CD4-positive, CD25-positive, alpha-beta regulatory T cell (primary cell): ENCODE data around the gene CARD19. TPM values are rescaled to one million over a fixed set of nuclear protein-coding genes. Genes with fewer than 3 reads are reported as not detected.

Source experiments
- ATAC-seq, 2 donors: fragments of 150-1000 bp; cut with Tn5 transposase; one replicate each; pipeline ENCODE4 v1.10.0; 2021; ENCODE audit warnings: low read depth in 2 of 2, moderate number of reproducible peaks in 2 of 2, moderate library complexity in 1 of 2
- DNase-seq, 3 donors: peaks; one replicate each; pipeline versions ENCODE4 v3.0.0 to v3.0.0-alpha.2; 2012 to 2022; ENCODE audit warnings: mixed read lengths in 1 of 3
- H3K27ac ChIP-seq: one replicate; pipeline ENCODE4 v1.7.0; 2013; ENCODE audit warnings: mild to moderate bottlenecking, low read length; ENCODE audit not compliant: insufficient read depth, poor library complexity, severe bottlenecking
- H3K27me3 ChIP-seq: one replicate; pipeline ENCODE4 v1.7.0; 2013; ENCODE audit warnings: low read length; ENCODE audit not compliant: control insufficient read depth, insufficient read depth
- H3K36me3 ChIP-seq: one replicate; pipeline ENCODE4 v1.7.0; 2013; ENCODE audit warnings: mild to moderate bottlenecking, low read length, moderate library complexity; ENCODE audit not compliant: control insufficient read depth, insufficient read depth
- H3K4me1 ChIP-seq: 2 replicates; pipeline ENCODE4 v1.7.0; 2013; ENCODE audit warnings: mild to moderate bottlenecking, low read length; ENCODE audit not compliant: insufficient read depth, control insufficient read depth, poor library complexity, severe bottlenecking
- H3K4me3 ChIP-seq: one replicate; pipeline ENCODE4 v1.7.0; 2013; ENCODE audit warnings: low read depth, mild to moderate bottlenecking, low read length, moderate library complexity
- H3K9me3 ChIP-seq, 2 experiments: 1 replicate in 1 of 2; 2 replicates in 1 of 2; pipeline ENCODE4 v1.7.0; 2013; ENCODE audit warnings: low read length in 2 of 2, mild to moderate bottlenecking in 1 of 2, moderate library complexity in 1 of 2; ENCODE audit not compliant: control insufficient read depth in 2 of 2
- H3K27ac Mint-ChIP-seq, 3 donors: one replicate each; pipeline ENCODE4 v1.8.0; 2020 to 2022; ENCODE audit warnings: mild to moderate bottlenecking in 3 of 3, mixed read lengths in 3 of 3, moderate library complexity in 2 of 3
- H3K27me3 Mint-ChIP-seq: one replicate; pipeline ENCODE4 v1.8.0; 2022; ENCODE audit warnings: mild to moderate bottlenecking, mixed read lengths
- H3K36me3 Mint-ChIP-seq: one replicate; pipeline ENCODE4 v1.8.0; 2020; ENCODE audit warnings: mixed read lengths
- H3K4me1 Mint-ChIP-seq, 4 donors: one replicate each; pipeline ENCODE4 v1.8.0; 2020 to 2022; ENCODE audit warnings: mixed read lengths in 4 of 4, mild to moderate bottlenecking in 1 of 4
- H3K4me3 Mint-ChIP-seq, 4 donors: one replicate each; pipeline ENCODE4 v1.8.0; 2020 to 2022; ENCODE audit warnings: mild to moderate bottlenecking in 4 of 4, mixed read lengths in 4 of 4, moderate library complexity in 3 of 4
- H3K9me3 Mint-ChIP-seq, 7 donors: one replicate each; pipeline ENCODE4 v1.8.0; 2020 to 2022; ENCODE audit warnings: mixed read lengths in 7 of 7, mild to moderate bottlenecking in 3 of 7, moderate library complexity in 2 of 7
- polyA plus RNA-seq, 4 donors: library from polyadenylated mRNA; unstranded; fragments of 300-500 nt; fragmentation: Illumina TruSeq; gene quantifications; one replicate each; pipeline ENCODE4 v1.2.3, GENCODE V29; 2021
- total RNA-seq: library from RNA; stranded (reverse); gene quantifications from one replicate; pipeline ENCODE4 v1.2.3, GENCODE V29; 2022

Gene CARD19
- total and polyA plus RNA-seq, 5 donors from 2014 or later = 60.0 to 89.1 (median 72.6) TPM

DNA sequence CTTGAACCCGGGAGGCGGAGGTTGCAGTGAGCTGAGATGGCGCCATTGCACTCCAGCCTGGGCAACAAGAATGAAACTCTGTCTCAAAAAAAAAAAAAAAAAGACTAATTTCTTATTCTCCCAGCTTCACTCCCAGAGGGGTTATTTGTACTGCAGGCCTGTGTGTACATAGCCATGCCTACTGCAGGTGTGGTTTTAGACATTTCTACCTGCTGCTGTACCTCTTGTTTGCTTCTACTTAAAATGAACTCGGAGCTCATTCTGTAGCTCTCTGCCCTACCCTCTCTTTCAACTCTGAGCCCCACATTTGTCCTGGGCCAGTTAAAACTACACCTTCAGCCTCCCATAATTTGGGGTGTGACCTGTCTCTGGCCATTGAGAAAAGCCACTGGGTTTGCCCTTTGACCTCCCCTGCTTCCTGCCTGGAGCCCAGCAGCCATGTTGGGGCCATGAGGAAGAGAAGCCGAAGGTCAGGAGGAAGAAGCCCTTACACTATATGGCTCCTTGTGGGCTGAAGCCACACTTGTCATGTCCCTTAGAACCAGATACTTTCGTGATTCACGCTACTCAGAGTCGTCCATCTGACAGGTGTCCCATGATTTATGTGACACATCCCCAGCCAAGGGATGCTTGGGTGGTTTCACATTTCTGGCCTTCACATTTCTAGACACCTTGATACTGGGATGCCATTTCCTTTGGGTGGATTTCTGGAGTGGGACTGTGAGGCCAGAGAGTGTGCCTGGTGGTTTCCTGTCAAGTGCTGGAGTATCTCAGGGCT, 9.4 kb upstream of the CARD19 start:
- Mint-ChIP-seq H3K36me3 (peaks cover 41% of the 10 kb centered on the region), H3K9me3 (peaks cover 0 to 4% (median 0%) of the 10 kb centered on the region in 7 donors), H3K27ac (peak overlapping the region; percentile 58 to 91 (median 75)), H3K27me3 (no peaks in the 10 kb centered on the region), H3K4me1 (peaks cover 10 to 41% (median 21%) of the 10 kb centered on the region in 4 donors), H3K4me3 (no peak overlapping the region)
- Histone ChIP-seq H3K27me3 (no peaks in the 10 kb centered on the region), H3K4me3 (no peak overlapping the region), H3K9me3 (peaks cover 0 to 5% of the 10 kb centered on the region in 2 experiments), H3K4me1 (peaks cover 20% of the 10 kb centered on the region), H3K27ac (no peak overlapping the region), H3K36me3 (peaks cover 51% of the 10 kb centered on the region)
- ATAC-seq (no peak), DNase-seq (no peak)

GRCh38 chr9:93087971-93088655, 7.9 kb upstream of the CARD19 start:
- no peaks in the 10 kb centered on the region for H3K27me3 ChIP-seq
- H3K27me3 Mint-ChIP-seq = no peaks in the 10 kb centered on the region
- H3K9me3 Mint-ChIP-seq = peaks cover 0 to 4% (median 0%) of the 10 kb centered on the region in 7 donors
- peaks cover 36% of the 10 kb centered on the region for H3K36me3 Mint-ChIP-seq
- H3K27ac Mint-ChIP-seq = peak overlapping the region in 2 of 3 donors; percentile 52 to 85
- no peak overlapping the region for H3K27ac ChIP-seq
- no peak overlapping the region for H3K4me3 ChIP-seq
- H3K9me3 ChIP-seq = peaks cover 0 to 5% of the 10 kb centered on the region in 2 experiments
- peaks cover 10 to 46% (median 30%) of the 10 kb centered on the region in 4 donors for H3K4me1 Mint-ChIP-seq
- peaks cover 46% of the 10 kb centered on the region for H3K36me3 ChIP-seq
- DNase-seq (no peak), ATAC-seq (no peak)
- H3K4me1 ChIP-seq = peaks cover 20% of the 10 kb centered on the region
- no peak overlapping the region for H3K4me3 Mint-ChIP-seq

DNA sequence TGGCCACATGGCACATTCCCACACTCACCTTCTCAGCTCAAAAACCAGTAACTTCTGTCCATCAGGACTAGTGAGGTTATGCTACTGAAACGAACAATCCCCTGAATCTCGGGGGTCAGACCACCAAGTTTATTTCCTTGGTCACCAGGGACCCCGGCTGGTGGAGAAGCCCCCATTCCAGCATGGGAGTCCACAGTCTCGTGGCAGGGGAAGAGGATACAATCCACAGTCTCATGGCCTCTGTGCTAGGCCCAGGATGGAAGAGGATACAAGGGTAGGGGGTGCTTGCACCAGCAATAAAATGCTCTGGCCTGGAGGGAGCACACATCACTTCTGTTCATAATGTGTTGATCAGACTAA, 7.4 kb upstream of the CARD19 start:
- no peak for ATAC-seq
- H3K27ac Mint-ChIP-seq = peak overlapping the region in 2 of 3 donors; percentile 52 to 85
- H3K4me3 Mint-ChIP-seq = no peak overlapping the region
- Histone ChIP-seq H3K9me3 (peaks cover 0 to 5% of the 10 kb centered on the region in 2 experiments), H3K4me1 (peaks cover 20% of the 10 kb centered on the region), H3K36me3 (peaks cover 46% of the 10 kb centered on the region), H3K27me3 (no peaks in the 10 kb centered on the region), H3K27ac (no peak overlapping the region), H3K4me3 (no peak overlapping the region)
- no peak for DNase-seq
- H3K27me3 Mint-ChIP-seq = no peaks in the 10 kb centered on the region
- H3K9me3 Mint-ChIP-seq = peaks cover 0 to 4% (median 0%) of the 10 kb centered on the region in 7 donors
- H3K36me3 Mint-ChIP-seq = peaks cover 33% of the 10 kb centered on the region
- peaks cover 7 to 46% (median 31%) of the 10 kb centered on the region in 4 donors for H3K4me1 Mint-ChIP-seq

- DNase-seq (no peak), ATAC-seq (no peak)
- peaks cover 20% of the 10 kb centered on the region for H3K4me1 ChIP-seq
- H3K27me3 Mint-ChIP-seq = no peaks in the 10 kb centered on the region
- no peaks in the 10 kb centered on the region for H3K27me3 ChIP-seq
- H3K4me1 Mint-ChIP-seq = peaks cover 5 to 46% (median 31%) of the 10 kb centered on the region in 4 donors
- peaks cover 45% of the 10 kb centered on the region for H3K36me3 ChIP-seq
- peaks cover 0 to 5% of the 10 kb centered on the region in 2 experiments for H3K9me3 ChIP-seq
- H3K36me3 Mint-ChIP-seq = peaks cover 30% of the 10 kb centered on the region
- no peak overlapping the region for H3K4me3 ChIP-seq
- H3K4me3 Mint-ChIP-seq = no peak overlapping the region
- H3K9me3 Mint-ChIP-seq = peaks cover 0 to 4% (median 0%) of the 10 kb centered on the region in 7 donors
- H3K27ac Mint-ChIP-seq = peak overlapping the region in 1 of 3 donors; percentile 85
- no peak overlapping the region for H3K27ac ChIP-seq
Observed at GRCh38 chr9:93089024-93089423, 7.0 kb upstream of the CARD19 start.

DNA sequence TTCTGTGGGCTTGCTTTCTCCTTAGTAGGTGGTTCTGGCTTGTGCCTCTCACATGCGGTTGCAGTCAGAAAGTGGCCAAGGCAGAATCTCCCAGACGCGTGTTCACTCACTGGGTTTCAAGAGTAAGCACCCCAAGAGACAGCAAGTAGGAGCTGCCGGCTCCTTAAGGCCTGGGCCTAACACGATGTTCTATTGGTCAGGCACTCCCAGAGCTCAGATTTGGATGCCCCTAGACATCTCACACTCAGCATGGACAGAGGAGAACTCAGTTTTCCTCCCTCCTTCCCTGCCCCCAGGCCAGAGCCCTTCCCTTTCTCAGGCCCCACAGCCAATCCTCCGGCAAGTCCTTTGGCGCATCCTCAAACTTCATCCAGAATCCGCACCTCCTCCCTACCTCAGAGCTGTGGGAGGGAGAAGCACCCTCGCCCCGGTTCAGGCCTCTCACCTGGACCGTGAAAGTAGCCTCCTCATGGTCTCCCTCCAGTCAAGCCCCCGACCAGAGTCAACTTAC, 6.5 kb upstream of the CARD19 start:
- peak overlapping the region in 2 of 3 donors; percentile 30 to 63 for H3K27ac Mint-ChIP-seq
- Histone ChIP-seq H3K36me3 (peaks cover 39% of the 10 kb centered on the region), H3K27me3 (no peaks in the 10 kb centered on the region), H3K4me1 (peaks cover 22% of the 10 kb centered on the region), H3K4me3 (no peak overlapping the region), H3K9me3 (peaks cover 0 to 5% of the 10 kb centered on the region in 2 experiments), H3K27ac (no peak overlapping the region)
- H3K9me3 Mint-ChIP-seq = peaks cover 0 to 4% (median 0%) of the 10 kb centered on the region in 7 donors
- H3K4me1 Mint-ChIP-seq = peaks cover 5 to 51% (median 35%) of the 10 kb centered on the region in 4 donors
- DNase-seq = no peak
- peak overlapping the region in 1 of 4 donors; percentile 12 for H3K4me3 Mint-ChIP-seq
- H3K36me3 Mint-ChIP-seq = peaks cover 30% of the 10 kb centered on the region
- H3K27me3 Mint-ChIP-seq = no peaks in the 10 kb centered on the region
- ATAC-seq = no peak

DNA sequence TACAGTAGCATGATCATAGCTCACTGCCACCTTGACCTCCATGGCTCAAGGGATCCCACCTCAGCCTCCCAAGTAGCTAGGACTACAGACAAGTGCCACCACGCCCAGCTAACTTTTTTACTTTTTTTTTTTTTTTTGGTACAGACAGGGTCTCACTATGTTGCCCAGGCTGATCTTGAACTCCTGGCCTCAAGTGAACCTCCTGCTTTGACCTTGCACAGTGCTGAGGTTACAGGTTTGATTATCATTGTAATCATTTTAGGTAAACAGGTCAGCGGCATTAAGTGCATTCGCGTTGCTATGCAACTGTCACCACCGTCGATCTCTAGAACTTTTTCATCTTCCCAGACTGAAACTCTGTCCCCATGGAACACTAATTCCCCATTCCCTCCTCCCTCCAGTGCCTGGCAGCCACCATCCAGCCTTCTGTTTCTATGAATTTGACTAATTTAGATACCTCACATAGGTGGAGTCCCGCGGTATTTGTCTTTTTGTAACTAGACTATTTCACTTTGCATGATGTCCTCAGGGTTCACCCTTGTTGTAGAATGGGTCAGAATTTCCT, 5.8 kb upstream of the CARD19 start:
- ATAC-seq (no peak), DNase-seq (no peak)
- peaks cover 29% of the 10 kb centered on the region for H3K4me1 ChIP-seq
- H3K27me3 Mint-ChIP-seq = no peaks in the 10 kb centered on the region
- peaks cover 0 to 4% (median 0%) of the 10 kb centered on the region in 7 donors for H3K9me3 Mint-ChIP-seq
- H3K36me3 ChIP-seq = peaks cover 33% of the 10 kb centered on the region
- H3K27ac Mint-ChIP-seq = peak overlapping the region; percentile 30 to 87 (median 63)
- peaks cover 30% of the 10 kb centered on the region for H3K36me3 Mint-ChIP-seq
- no peak overlapping the region for H3K27ac ChIP-seq
- no peaks in the 10 kb centered on the region for H3K27me3 ChIP-seq
- H3K4me1 Mint-ChIP-seq = peaks cover 5 to 58% (median 39%) of the 10 kb centered on the region in 4 donors
- H3K4me3 ChIP-seq = no peak overlapping the region
- peak overlapping the region in 1 of 4 donors; percentile 12 for H3K4me3 Mint-ChIP-seq
- peaks cover 0 to 5% of the 10 kb centered on the region in 2 experiments for H3K9me3 ChIP-seq

DNA sequence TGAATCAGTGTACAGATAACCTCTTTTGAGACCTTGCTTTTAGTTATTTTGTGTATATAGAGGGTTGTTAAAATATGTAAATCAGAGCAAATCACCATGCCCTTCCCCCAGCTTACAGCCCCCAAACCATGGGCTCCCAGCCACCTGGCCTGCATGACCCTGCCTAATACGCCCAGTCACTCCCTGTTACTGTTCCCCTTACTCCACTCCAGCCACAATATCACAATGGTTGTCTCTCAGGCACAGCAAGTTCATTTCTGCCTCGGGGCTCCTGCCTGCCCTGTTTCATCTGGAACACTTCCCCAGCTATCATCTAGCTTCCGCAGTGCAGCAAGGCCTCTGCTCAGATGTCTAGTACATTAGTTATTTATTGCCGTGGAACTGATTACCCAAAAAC, 5.0 kb upstream of the CARD19 start:
- Histone ChIP-seq H3K4me3 (no peak overlapping the region), H3K36me3 (peaks cover 24% of the 10 kb centered on the region), H3K27me3 (no peaks in the 10 kb centered on the region), H3K27ac (no peak overlapping the region), H3K4me1 (peaks cover 30% of the 10 kb centered on the region), H3K9me3 (no peaks in the 10 kb centered on the region)
- ATAC-seq (no peak), DNase-seq (no peak)
- Mint-ChIP-seq H3K9me3 (peaks cover 0 to 4% (median 0%) of the 10 kb centered on the region in 7 donors), H3K27ac (peak overlapping the region in 2 of 3 donors; percentile 80 to 94), H3K27me3 (no peaks in the 10 kb centered on the region), H3K4me1 (peaks cover 5 to 59% (median 39%) of the 10 kb centered on the region in 4 donors), H3K4me3 (peak overlapping the region in 2 of 4 donors; percentile 8 to 97), H3K36me3 (peaks cover 23% of the 10 kb centered on the region)
